Suprapubic skin (tissue), 4 donors: ENCODE data around the gene ARHGEF6. TPM values are rescaled to one million over a fixed set of nuclear protein-coding genes. Genes with fewer than 3 reads are reported as not detected.
"Not testable (repeated sequence)": the region's sequence is repeated elsewhere in the genome, so short reads cannot be mapped to it uniquely, and the experiment has no call there.

Experiments used
- DNase-seq, 2 donors: peaks; one replicate each; pipeline ENCODE4 v3.0.0-alpha.2; 2019; ENCODE audit warnings: low spot score in 2 of 2
- H3K27ac ChIP-seq: fragments of 200-600 bp; sonication (generic); one replicate; pipeline ENCODE4 v1.5.1; 2019
- H3K27me3 ChIP-seq: fragments of 200-600 bp; sonication (generic); one replicate; pipeline ENCODE4 v1.5.1; 2019
- H3K36me3 ChIP-seq: fragments of 200-600 bp; sonication (generic); one replicate; pipeline ENCODE4 v1.5.1; 2019
- H3K4me1 ChIP-seq: fragments of 200-600 bp; sonication (generic); one replicate; pipeline ENCODE4 v1.5.1; 2019
- H3K4me3 ChIP-seq: fragments of 200-600 bp; sonication (generic); one replicate; pipeline ENCODE4 v1.5.1; 2019; ENCODE audit warnings: mild to moderate bottlenecking
- H3K9me3 ChIP-seq: fragments of 200-600 bp; sonication (generic); one replicate; pipeline ENCODE4 v1.5.1; 2019
- EP300 ChIP-seq: sonication (generic); formaldehyde crosslinking; IDR thresholded peaks from one replicate; pipeline ENCODE4 v1.6.1; 2017; ENCODE audit warnings: antibody characterized with exemption
- POLR2A ChIP-seq, 2 donors: fragments of 450-650 bp; IDR thresholded peaks; one replicate each; pipeline ENCODE4 v1.6.1; 2017; ENCODE audit warnings: antibody characterized with exemption in 2 of 2, mild to moderate bottlenecking in 2 of 2, moderate library complexity in 2 of 2
- POLR2AphosphoS5 ChIP-seq, 3 donors: sonication (generic); formaldehyde crosslinking; IDR thresholded peaks; one replicate each; pipeline ENCODE4 v1.6.1; 2017; ENCODE audit warnings: antibody characterized with exemption in 3 of 3
- WGBS: methylation state at CpG from one replicate; pipeline ENCODE4 v1.1.5; 2018; 5-methylcytosine and 5-hydroxymethylcytosine counted together
- total RNA-seq, 4 donors: library from RNA; depleted of rRNA; stranded (reverse); fragments of >200 nt; gene quantifications; one replicate each; pipeline ENCODE4 v1.1.0, GENCODE V29; 2016
- TF ChIP-seq, protein P1 (sequence below), 2 donors: fragments of 200-600 bp in 1 of 2; fragments of 450-650 bp in 1 of 2; sonication (generic) in 1 of 2; IDR thresholded peaks; one replicate each; pipeline ENCODE4 v1.5.1; 2016 to 2019; ENCODE audit warnings: antibody characterized with exemption in 2 of 2, mild to moderate bottlenecking in 1 of 2, moderate library complexity in 1 of 2

The ARHGEF6 gene
- total RNA-seq, 4 donors from 2014 or later, result 5.9 to 16.9 (median 7.2) TPM

DNA sequence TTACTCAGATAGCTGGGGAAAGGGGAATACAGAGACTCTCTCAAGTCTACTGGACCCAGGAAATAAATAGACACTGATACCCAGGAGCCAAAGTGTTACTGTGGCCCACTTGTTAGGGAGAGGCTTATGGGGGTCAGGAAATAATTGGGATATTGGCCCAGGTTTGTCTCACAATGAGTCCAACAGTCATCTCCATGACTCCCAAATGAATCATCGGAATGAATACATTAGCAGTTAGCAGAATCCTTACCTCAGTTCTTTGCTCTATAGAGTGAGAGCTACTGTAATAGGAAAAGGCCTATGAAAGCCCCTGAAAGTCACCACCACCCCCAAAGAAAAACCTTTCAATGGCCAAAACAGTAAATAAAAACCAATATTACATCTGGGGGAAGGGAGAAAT is 42.4 kb upstream of the ARHGEF6 start:
- Histone ChIP-seq H3K9me3 (no peaks in the 10 kb centered on the region), H3K27me3 (no peaks in the 10 kb centered on the region), H3K4me3 (no peak overlapping the region), H3K36me3 (no peaks in the 10 kb centered on the region), H3K4me1 (no peaks in the 10 kb centered on the region), H3K27ac (no peak overlapping the region)
- TF ChIP-seq POLR2AphosphoS5 (IDR thresholded peaks at IDR 0.05) (no peak), POLR2A (IDR thresholded peaks at IDR 0.05) (no peak), EP300 (no peak)
- TF ChIP-seq, protein P1, sequence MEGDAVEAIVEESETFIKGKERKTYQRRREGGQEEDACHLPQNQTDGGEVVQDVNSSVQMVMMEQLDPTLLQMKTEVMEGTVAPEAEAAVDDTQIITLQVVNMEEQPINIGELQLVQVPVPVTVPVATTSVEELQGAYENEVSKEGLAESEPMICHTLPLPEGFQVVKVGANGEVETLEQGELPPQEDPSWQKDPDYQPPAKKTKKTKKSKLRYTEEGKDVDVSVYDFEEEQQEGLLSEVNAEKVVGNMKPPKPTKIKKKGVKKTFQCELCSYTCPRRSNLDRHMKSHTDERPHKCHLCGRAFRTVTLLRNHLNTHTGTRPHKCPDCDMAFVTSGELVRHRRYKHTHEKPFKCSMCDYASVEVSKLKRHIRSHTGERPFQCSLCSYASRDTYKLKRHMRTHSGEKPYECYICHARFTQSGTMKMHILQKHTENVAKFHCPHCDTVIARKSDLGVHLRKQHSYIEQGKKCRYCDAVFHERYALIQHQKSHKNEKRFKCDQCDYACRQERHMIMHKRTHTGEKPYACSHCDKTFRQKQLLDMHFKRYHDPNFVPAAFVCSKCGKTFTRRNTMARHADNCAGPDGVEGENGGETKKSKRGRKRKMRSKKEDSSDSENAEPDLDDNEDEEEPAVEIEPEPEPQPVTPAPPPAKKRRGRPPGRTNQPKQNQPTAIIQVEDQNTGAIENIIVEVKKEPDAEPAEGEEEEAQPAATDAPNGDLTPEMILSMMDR (IDR thresholded peaks at IDR 0.05), result no peak
- no peak for DNase-seq
- WGBS, result 90% methylated on average over 1 of the region's 1 CpG

- TF ChIP-seq EP300 (no peak), POLR2AphosphoS5 (IDR thresholded peaks at IDR 0.05) (no peak), POLR2A (IDR thresholded peaks at IDR 0.05) (no peak)
- TF ChIP-seq, protein P1 (IDR thresholded peaks at IDR 0.05), result no peak
- DNase-seq, result no peak
- H3K27me3 ChIP-seq, result no peaks in the 10 kb centered on the region
- no peak overlapping the region for H3K4me3 ChIP-seq
- no peaks in the 10 kb centered on the region for H3K4me1 ChIP-seq
- no peak overlapping the region for H3K27ac ChIP-seq
- 84% methylated on average over 5 of the region's 5 CpGs for WGBS
- no peaks in the 10 kb centered on the region for H3K9me3 ChIP-seq
- H3K36me3 ChIP-seq, result no peaks in the 10 kb centered on the region
Measured at GRCh38 chrX:136822337-136823095, 41.8 kb upstream of the ARHGEF6 start.

GRCh38 chrX:136819756-136820155 is 39.0 kb upstream of the ARHGEF6 start:
- H3K27ac ChIP-seq, result not testable (repeated sequence)
- 87% methylated on average over 9 of the region's 9 CpGs for WGBS

DNA sequence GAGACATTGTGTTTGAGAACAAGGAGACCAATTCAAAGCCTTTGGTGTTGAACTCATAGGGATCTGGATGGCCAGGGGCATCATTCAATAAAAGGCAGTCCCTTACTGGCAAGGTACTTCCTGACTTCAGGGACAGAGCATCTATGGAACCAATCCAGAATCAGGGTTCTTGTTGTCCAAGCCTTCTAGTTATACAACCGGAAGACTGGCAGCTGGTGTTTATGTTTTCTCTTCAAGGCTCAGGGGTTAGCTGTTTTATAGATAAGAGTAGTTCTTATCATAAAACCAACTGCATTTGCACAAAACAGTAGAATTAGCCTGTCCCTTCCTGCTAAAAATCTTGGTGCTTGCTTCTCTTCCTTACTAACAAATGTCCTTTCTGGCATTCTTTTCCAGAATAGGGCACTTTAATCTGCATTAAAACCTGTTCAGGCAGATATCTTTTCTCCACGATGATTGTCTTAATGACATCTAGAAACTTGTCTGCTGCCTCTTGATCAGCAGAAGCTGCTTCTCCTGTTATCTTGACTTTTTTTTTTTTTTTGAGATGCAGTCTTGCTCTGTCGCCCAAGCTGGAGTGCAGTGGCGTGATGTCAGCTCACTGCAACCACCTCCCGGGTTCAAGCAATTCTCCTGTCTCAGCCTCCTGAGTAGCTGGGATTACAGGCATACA is 38.4 kb upstream of the ARHGEF6 start:
- 69% methylated on average over 5 of the region's 5 CpGs for WGBS

More at GRCh38 chrX:136819756-136820155, 39.0 kb upstream of the ARHGEF6 start:
- not testable (repeated sequence) for H3K4me3 ChIP-seq, DNase-seq, H3K9me3 ChIP-seq, H3K4me1 ChIP-seq, H3K27me3 ChIP-seq, H3K36me3 ChIP-seq

GRCh38 chrX:136816975-136817374 is 36.2 kb upstream of the ARHGEF6 start:
- no peak for DNase-seq
- Histone ChIP-seq H3K9me3 (no peaks in the 10 kb centered on the region), H3K36me3 (no peaks in the 10 kb centered on the region), H3K27me3 (no peaks in the 10 kb centered on the region), H3K4me1 (no peaks in the 10 kb centered on the region), H3K27ac (no peak overlapping the region), H3K4me3 (no peak overlapping the region)
- 72% methylated on average over 3 of the region's 3 CpGs for WGBS
- TF ChIP-seq EP300 (no peak), POLR2AphosphoS5 (IDR thresholded peaks at IDR 0.05) (no peak), POLR2A (IDR thresholded peaks at IDR 0.05) (no peak)
- TF ChIP-seq, protein P1 (IDR thresholded peaks at IDR 0.05), result no peak

More for the DNA sequence above, 38.4 kb upstream of the ARHGEF6 start:
- no peak for TF ChIP-seq EP300
- no peak for TF ChIP-seq POLR2A (IDR thresholded peaks at IDR 0.05)
- TF ChIP-seq, protein P1 (IDR thresholded peaks at IDR 0.05), result no peak
- no peak for TF ChIP-seq POLR2AphosphoS5 (IDR thresholded peaks at IDR 0.05)
- Histone ChIP-seq H3K4me3 (no peak overlapping the region), H3K27me3 (no peaks in the 10 kb centered on the region), H3K36me3 (no peaks in the 10 kb centered on the region), H3K4me1 (no peaks in the 10 kb centered on the region), H3K27ac (no peak overlapping the region), H3K9me3 (no peaks in the 10 kb centered on the region)
- no peak for DNase-seq
